Sciatic nerve (tissue), 2 donors: Measurements from ENCODE around the gene MACROD2. TPM values are rescaled to one million over a fixed set of nuclear protein-coding genes. Genes with fewer than 3 reads are reported as not detected.

Experiments used
- ATAC-seq: fragments of 200-7000 bp; cut with Tn5 transposase; one replicate; pipeline ENCODE4 v1.9.1; 2020; ENCODE audit warnings: mild to moderate bottlenecking, moderate library complexity
- DNase-seq: peaks from one replicate; pipeline ENCODE4 v3.0.0-alpha.2; 2020; ENCODE audit warnings: low spot score
- intact Hi-C: fragments of 100-400 bp; cut with DNase I; formaldehyde crosslinking; loops from one replicate; pipeline ENCODE4 v1.14.2; 2022
- total RNA-seq: library from RNA; stranded (reverse); fragmentation: NEBNext Ultra II Directional; extraction: Animal tissue kit (Norgen Biotek cat#: 25700); gene quantifications from one replicate; pipeline ENCODE4 v1.2.1, GENCODE V29; 2021
- donor health status: DM: no; HTN: no; CAD: no.
- donor health status: DM: no; HTN: no; CAD: no.

The MACROD2 gene
- total RNA-seq, 1 donor from 2014 or later = 13.8 TPM

- ATAC-seq (no peak), DNase-seq (no peak)
- intact Hi-C loops = no loop called here
Measured at GRCh38 chr20:15700147-15700765, 1704.9 kb downstream of the MACROD2 start.

GRCh38 chr20:15702161-15702560, 1706.8 kb downstream of the MACROD2 start:
- DNase-seq (no peak), ATAC-seq (no peak)
- intact Hi-C loops = no loop called here

DNA sequence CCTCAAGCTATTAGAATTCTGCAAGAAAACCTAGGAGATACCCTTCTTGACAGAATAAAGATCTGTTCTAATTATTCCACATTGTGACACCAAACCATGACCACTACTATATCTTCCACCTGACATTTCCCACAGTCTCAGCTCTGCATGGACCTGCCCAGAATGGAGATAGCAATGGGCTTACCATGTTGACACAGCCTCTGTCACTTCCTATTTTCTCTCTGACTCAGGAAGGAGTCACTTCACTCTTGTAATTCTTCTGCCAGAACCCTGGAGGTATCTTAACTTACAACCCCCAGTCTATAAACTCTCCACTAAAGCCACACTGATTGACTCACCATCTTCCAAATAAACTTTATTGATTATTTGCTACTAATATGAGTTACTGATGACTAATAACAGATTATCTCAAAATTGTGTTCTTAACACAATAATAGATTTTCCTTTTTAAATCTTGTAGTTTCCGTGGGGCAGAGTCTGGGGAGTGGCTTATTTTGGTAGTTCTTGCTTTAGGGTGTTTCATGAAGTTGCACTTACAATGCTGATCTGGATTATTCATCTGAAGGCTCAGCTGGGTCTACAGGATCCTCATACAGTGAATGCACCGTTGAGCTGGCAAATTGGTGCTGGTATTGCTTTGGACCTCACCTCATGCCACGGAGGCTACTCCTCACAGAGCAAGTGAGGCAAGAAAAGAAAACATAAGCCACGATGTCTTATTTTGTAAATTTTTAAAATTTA, 1708.0 kb downstream of the MACROD2 start:
- no peak for ATAC-seq
- intact Hi-C loops = no loop called here

DNA sequence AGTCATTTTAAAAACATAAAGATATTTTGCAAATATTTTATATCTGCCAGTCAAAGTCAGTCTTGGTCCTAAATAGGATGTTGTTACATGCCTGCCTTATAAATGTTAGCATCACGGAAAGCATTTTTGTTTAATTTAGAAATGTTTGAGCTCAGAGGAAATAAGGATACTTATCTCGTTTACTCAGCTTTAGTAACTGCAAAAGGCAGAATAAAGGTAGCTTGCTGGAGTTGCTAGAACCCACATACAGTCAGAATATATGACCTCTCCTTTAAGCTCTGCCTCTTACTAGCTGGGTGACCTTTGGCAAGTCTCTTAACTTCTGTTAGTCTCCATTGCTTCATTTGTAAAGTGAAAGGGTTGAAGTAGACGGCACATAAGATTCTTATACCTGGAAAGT, 1710.7 kb downstream of the MACROD2 start:
- DNase-seq (no peak), ATAC-seq (no peak)
- intact Hi-C loops = no loop called here

More for the DNA sequence above, 1708.0 kb downstream of the MACROD2 start:
- no peak for DNase-seq

DNA sequence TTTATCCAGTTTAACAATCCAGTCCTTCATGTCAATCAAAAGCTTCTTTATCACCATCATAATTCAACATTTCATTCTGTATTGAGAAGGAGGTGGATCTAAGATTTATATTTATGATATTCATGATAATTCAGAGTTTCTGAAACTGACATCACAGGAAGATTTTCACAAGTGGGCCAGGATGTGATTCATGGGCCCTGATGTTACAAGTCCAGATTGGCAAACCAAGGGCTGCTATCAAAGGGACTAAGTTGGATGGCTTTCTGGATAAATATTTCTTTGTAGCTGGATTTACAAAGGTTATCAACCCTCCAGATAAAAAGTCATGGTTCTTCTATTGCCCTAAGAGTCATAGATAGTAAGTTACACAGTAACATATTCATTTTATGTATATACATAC, 1711.4 kb downstream of the MACROD2 start:
- DNase-seq (no peak), ATAC-seq (no peak)
- intact Hi-C loops = no loop called here

DNA sequence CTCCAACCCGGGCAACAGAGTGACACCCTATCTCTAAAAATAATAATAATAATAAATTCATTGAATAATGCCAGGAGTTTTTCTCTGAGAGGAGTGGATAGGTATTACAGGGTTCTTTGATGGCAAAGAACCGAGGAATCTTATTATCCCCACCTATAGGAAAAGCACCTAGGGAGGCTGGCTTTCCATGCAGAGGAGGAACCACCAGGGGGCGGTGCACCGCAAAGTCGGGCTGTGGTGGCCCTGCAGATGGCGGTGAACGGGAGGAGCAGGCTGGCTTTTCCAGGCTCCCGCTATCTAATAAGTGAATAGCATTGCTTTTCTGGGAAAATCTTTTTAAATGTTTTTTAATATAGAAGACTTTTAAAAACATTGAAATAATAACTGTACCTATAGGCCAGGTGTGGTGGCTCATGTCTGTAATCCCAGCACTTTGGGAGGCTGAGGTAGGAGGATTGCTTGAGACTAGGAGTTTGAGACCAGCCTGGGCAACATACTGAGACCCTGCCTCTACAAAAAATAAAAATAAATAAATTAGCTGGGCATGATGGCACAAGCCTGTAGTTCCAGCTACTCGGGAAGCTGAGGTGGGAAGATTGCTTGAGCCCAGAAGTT, 1713.8 kb downstream of the MACROD2 start:
- no peak for ATAC-seq

GRCh38 chr20:15710636-15711035, 1715.3 kb downstream of the MACROD2 start:
- ATAC-seq = no peak
- intact Hi-C loops = no loop called here
- no peak for DNase-seq

More for the DNA sequence above, 1713.8 kb downstream of the MACROD2 start:
- peak; percentile 63 for DNase-seq
- intact Hi-C loops = no loop called here

- intact Hi-C loops = no loop called here
- DNase-seq = no peak
- ATAC-seq = no peak
Measured at GRCh38 chr20:15711177-15711576, 1715.9 kb downstream of the MACROD2 start.

GRCh38 chr20:15716256-15716655, 1720.9 kb downstream of the MACROD2 start:
- intact Hi-C loops = no loop called here
- no peak for ATAC-seq
- DNase-seq = no peak

DNA sequence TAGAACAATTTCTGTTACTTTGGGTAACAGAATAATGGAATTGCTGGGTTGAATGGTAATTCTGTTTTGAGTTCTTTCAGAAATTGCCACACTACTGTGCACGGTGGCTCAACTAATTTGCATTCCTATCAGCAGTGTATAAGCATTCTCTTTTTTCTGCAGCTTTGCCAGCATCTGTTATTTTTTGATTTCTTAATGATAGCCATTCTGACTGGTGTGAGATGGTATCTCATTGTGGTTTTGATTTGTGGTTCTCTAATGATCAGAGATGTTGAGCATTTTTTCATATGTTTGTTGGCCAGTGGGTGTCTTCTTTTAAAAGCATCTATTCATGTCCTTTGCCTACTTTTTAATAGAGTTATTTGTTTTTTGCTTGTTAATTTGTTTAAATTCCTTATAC, 1731.1 kb downstream of the MACROD2 start:
- intact Hi-C loops = no loop called here
- ATAC-seq (no peak), DNase-seq (no peak)

DNA sequence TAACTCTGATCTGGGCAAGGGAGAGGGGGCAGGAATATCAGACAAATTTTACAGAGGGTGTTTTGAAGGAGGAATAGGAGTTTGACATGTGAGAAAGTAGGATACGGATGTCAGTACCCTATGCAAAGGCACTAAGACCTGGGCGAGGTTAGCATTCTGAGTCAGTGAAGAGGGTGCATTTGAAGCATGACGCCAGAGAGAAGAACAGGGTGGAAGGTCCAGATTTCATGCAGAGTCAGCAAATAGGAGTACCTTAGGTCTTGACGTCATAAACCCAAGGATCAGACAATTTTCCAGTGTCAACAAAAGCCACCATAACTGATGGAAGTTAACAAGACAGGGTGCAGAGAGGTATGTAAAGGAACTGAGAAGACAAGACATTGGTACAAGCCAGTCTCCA, 1738.7 kb downstream of the MACROD2 start:
- ATAC-seq (no peak), DNase-seq (no peak)
- intact Hi-C loops = no loop called here

- DNase-seq = no peak
- ATAC-seq = no peak
- intact Hi-C loops = no loop called here
Measured at GRCh38 chr20:15739035-15739434, 1743.7 kb downstream of the MACROD2 start.

GRCh38 chr20:15740046-15740775, 1744.9 kb downstream of the MACROD2 start:
- ATAC-seq (no peak), DNase-seq (no peak)
- intact Hi-C loops = no loop called here

GRCh38 chr20:15742087-15742486, 1746.8 kb downstream of the MACROD2 start:
- intact Hi-C loops = no loop called here
- DNase-seq (no peak), ATAC-seq (no peak)

- DNase-seq (no peak), ATAC-seq (no peak)
- intact Hi-C loops = no loop called here
Measured at GRCh38 chr20:15742627-15743026, 1747.3 kb downstream of the MACROD2 start.

DNA sequence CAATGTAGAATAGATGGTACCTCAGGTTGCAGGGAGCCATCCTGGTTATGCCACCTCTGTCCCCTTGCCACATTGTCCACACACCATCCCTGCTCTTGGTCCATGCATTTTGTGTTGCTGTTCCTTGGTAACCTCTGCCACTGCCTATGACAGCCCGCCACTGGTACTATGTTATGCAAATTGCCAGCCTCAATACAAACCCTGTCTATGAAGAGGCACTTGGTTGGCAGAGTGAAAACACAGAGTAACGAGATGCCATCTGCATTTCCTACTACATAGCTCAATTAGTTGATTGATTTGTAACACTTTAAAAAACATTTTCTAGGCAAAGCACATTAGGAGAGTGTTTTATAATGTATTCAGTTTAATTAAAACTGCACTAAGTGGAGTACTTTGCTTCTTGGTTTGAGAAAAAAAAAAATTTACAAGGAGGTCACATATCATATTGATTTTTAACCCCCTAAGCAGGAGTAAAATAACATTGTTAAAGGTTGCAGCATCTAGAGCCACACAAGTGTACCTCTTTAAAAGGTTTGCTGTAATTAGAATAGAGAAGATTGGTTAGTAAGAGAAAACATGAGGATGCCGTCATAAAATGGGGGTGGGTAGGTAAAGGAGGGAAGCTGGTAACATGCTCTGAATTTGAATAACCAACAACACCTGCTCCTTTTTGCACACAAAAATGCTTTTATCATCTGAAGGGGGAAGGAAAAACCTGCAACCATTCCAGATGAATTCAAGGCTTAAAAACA, 1760.9 kb downstream of the MACROD2 start:
- DNase-seq = no peak
- intact Hi-C loops = no loop called here
- ATAC-seq = no peak

DNA sequence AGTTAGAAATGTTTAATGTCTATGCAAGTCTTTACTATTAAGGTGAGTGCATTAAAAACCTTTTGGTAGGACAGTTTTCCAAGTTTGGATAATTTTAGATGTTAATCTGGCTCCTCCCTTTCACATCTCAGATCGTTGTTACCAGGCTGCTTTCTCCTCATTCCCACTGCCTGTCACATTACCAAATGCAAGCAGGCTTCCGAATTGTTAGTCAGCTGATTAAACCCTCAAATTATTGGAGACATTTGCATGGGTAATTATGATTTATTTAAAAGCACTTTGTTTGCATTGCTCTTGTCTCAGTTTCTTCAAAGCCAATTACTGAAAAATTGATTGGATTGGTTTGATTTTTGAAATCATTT, 1761.4 kb downstream of the MACROD2 start:
- intact Hi-C loops = no loop called here
- ATAC-seq (no peak), DNase-seq (no peak)

GRCh38 chr20:15759594-15759993, 1764.3 kb downstream of the MACROD2 start:
- ATAC-seq (peak; percentile 82), DNase-seq (no peak)
- intact Hi-C loops = no loop called here

GRCh38 chr20:15760001-15760621, 1764.8 kb downstream of the MACROD2 start:
- ATAC-seq = peak; percentile 77
- DNase-seq = no peak
- intact Hi-C loops = no loop called here
